ENCODE results near the gene CEP164.

DNA sequence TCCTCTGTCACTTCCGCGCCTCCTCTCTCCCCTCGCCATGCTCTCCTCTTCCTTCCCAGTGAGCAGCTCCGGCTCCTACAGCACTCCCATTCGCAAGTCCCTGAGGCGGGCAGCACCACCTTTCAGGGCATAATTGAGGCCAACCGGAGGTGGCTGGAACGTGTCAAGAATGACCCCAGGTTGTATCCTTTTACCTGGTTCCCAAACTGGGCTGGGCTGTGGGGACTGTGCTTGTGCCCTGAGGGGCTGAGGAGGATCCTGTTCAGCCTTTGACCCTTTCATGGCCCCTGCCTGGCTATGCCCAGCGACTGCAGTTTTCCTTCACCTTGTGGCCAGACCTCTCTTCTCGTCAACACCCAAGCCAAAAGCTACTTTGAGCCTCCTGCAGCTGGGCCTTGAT is 84.1 kb downstream of the CEP164 start:
- TF ChIP-seq POLR2A (IDR thresholded peaks at IDR 0.05; ENCODE audit: low read depth, low read length) (no peak), RAD21 (IDR thresholded peaks at IDR 0.05; ENCODE audit: low read length) (no peak), CEBPB (IDR thresholded peaks at IDR 0.05; ENCODE audit: low read depth, low read length) (no peak), NFE2L2 (IDR thresholded peaks at IDR 0.05; ENCODE audit: low read depth, low read length) (no peak), RFX5 (IDR thresholded peaks at IDR 0.05; ENCODE audit: low read depth, low read length) (no peak)
- TF ChIP-seq, protein P1, sequence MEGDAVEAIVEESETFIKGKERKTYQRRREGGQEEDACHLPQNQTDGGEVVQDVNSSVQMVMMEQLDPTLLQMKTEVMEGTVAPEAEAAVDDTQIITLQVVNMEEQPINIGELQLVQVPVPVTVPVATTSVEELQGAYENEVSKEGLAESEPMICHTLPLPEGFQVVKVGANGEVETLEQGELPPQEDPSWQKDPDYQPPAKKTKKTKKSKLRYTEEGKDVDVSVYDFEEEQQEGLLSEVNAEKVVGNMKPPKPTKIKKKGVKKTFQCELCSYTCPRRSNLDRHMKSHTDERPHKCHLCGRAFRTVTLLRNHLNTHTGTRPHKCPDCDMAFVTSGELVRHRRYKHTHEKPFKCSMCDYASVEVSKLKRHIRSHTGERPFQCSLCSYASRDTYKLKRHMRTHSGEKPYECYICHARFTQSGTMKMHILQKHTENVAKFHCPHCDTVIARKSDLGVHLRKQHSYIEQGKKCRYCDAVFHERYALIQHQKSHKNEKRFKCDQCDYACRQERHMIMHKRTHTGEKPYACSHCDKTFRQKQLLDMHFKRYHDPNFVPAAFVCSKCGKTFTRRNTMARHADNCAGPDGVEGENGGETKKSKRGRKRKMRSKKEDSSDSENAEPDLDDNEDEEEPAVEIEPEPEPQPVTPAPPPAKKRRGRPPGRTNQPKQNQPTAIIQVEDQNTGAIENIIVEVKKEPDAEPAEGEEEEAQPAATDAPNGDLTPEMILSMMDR (conservative IDR thresholded peaks at IDR 0.05; ENCODE audit: low read depth, low read length): no peak
- TF ChIP-seq, protein P2, sequence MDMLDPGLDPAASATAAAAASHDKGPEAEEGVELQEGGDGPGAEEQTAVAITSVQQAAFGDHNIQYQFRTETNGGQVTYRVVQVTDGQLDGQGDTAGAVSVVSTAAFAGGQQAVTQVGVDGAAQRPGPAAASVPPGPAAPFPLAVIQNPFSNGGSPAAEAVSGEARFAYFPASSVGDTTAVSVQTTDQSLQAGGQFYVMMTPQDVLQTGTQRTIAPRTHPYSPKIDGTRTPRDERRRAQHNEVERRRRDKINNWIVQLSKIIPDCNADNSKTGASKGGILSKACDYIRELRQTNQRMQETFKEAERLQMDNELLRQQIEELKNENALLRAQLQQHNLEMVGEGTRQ (IDR thresholded peaks at IDR 0.05; ENCODE audit: low read depth, low read length): no peak

Measured in IMR-90 (cell line).